Natural killer cell (primary cell): Measurements from ENCODE around the gene IGF2. TPM values are rescaled to one million over a fixed set of nuclear protein-coding genes. Genes with fewer than 3 reads are reported as not detected.

Source experiments
- ATAC-seq, 3 donors: fragments of 150-1000 bp in 2 of 3; fragments of 200-7000 bp in 1 of 3; cut with Tn5 transposase; 1 replicate in 1 of 3; 2 replicates in 2 of 3; pipeline ENCODE4 v1.10.0; 2021; ENCODE audit warnings: mild to moderate bottlenecking in 2 of 3, moderate library complexity in 2 of 3
- DNase-seq, 2 donors: peaks; one replicate each; pipeline versions ENCODE4 v3.0.0 to v3.0.0-alpha.2; 2013 to 2021; ENCODE audit warnings: mixed read lengths in 1 of 2
- H3K27ac ChIP-seq: one replicate; pipeline ENCODE4 v1.5.1; 2013; ENCODE audit warnings: mild to moderate bottlenecking, low read length
- H3K27me3 ChIP-seq: one replicate; pipeline ENCODE4 v1.6.1; 2013; ENCODE audit warnings: low read length; ENCODE audit not compliant: control insufficient read depth, insufficient read depth
- H3K36me3 ChIP-seq: one replicate; pipeline ENCODE4 v1.6.1; 2013; ENCODE audit warnings: low read length; ENCODE audit not compliant: control insufficient read depth, insufficient read depth
- H3K4me1 ChIP-seq: one replicate; pipeline ENCODE4 v1.6.1; 2013; ENCODE audit warnings: low read length; ENCODE audit not compliant: control insufficient read depth, insufficient read depth
- H3K4me3 ChIP-seq: one replicate; pipeline ENCODE4 v1.5.1; 2013; ENCODE audit warnings: low read length
- H3K9me3 ChIP-seq: one replicate; pipeline ENCODE4 v1.6.1; 2013; ENCODE audit warnings: low read length; ENCODE audit not compliant: control insufficient read depth, insufficient read depth
- H3K27ac Mint-ChIP-seq, 2 donors: one replicate each; pipeline ENCODE4 v1.8.0; 2022; ENCODE audit warnings: mild to moderate bottlenecking in 2 of 2, mixed read lengths in 2 of 2, moderate library complexity in 1 of 2
- H3K27me3 Mint-ChIP-seq, 2 donors: one replicate each; pipeline ENCODE4 v1.8.0; 2022; ENCODE audit warnings: low read depth in 2 of 2, mixed read lengths in 2 of 2
- H3K36me3 Mint-ChIP-seq: one replicate; pipeline ENCODE4 v1.8.0; 2022; ENCODE audit warnings: mixed read lengths
- H3K4me1 Mint-ChIP-seq, 2 donors: one replicate each; pipeline ENCODE4 v1.8.0; 2022; ENCODE audit warnings: mixed read lengths in 2 of 2
- H3K4me3 Mint-ChIP-seq: one replicate; pipeline ENCODE4 v1.8.0; 2022; ENCODE audit warnings: mild to moderate bottlenecking, moderate library complexity, mixed read lengths
- H3K9me3 Mint-ChIP-seq, 2 donors: one replicate each; pipeline ENCODE4 v1.8.0; 2022; ENCODE audit warnings: mixed read lengths in 2 of 2
- CTCF ChIP-seq: fragments of 200-600 bp; IDR thresholded peaks from one replicate; pipeline ENCODE4 v1.8.0; 2022; ENCODE audit warnings: antibody characterized with exemption
- WGBS: methylation state at CpG from one replicate; pipeline ENCODE4 v1.1.7; 2013; ENCODE audit warnings: missing lambda C conversion rate; ENCODE audit not compliant: insufficient coverage; 5-methylcytosine and 5-hydroxymethylcytosine counted together
- intact Hi-C: fragments of 100-400 bp; cut with micrococcal nuclease; formaldehyde crosslinking; loops from one replicate; pipeline ENCODE4 v1.14.2; 2022
- total RNA-seq, 4 donors: library from RNA; stranded (reverse); fragments of 120-200 nt in 1 of 4; gene quantifications; one replicate each; pipeline versions ENCODE4 v1.2.3 to v1.2.4, GENCODE V29; 2013 to 2022

IGF2 gene
- total RNA-seq, 3 donors from 2014 or later (not counting 1 experiment from before 2014, with no cell fraction given), result not detected

GRCh38 chr11:2186669-2187279 lies 47.6 kb upstream of the IGF2 start:
- Histone ChIP-seq H3K36me3 (no peaks in the 10 kb centered on the region), H3K4me1 (peaks cover 17% of the 10 kb centered on the region), H3K9me3 (no peaks in the 10 kb centered on the region), H3K4me3 (no peak overlapping the region), H3K27ac (no peak overlapping the region), H3K27me3 (no peaks in the 10 kb centered on the region)
- Mint-ChIP-seq H3K27me3 (peaks cover 15 to 18% of the 10 kb centered on the region in 2 donors), H3K4me3 (no peak overlapping the region), H3K36me3 (no peaks in the 10 kb centered on the region), H3K9me3 (no peaks in the 10 kb centered on the region), H3K4me1 (peaks cover 0 to 5% of the 10 kb centered on the region in 2 donors), H3K27ac (no peak overlapping the region)
- intact Hi-C loops, result loop anchor here (1.0 kb wide), 1 partner anchor 234 kb away; no protein-coding TSS in a partner anchor
- DNase-seq (peak; percentile 51 to 77), ATAC-seq (peak; percentile 76 to 98 (median 92))
- peak; percentile 76 for TF ChIP-seq CTCF
- WGBS, result 11% methylated on average over 21 of the region's 21 CpGs

- Mint-ChIP-seq H3K9me3 (no peaks in the 10 kb centered on the region), H3K27ac (no peak overlapping the region), H3K4me1 (no peaks in the 10 kb centered on the region), H3K36me3 (no peaks in the 10 kb centered on the region), H3K27me3 (peaks cover 12 to 15% of the 10 kb centered on the region in 2 donors), H3K4me3 (no peak overlapping the region)
- no peaks in the 10 kb centered on the region for H3K36me3 ChIP-seq
- no peak for ATAC-seq
- H3K9me3 ChIP-seq, result no peaks in the 10 kb centered on the region
- intact Hi-C loops, result loop anchor here (1.0 kb wide), 1 partner anchor 235 kb away; no protein-coding TSS in a partner anchor
- H3K4me1 ChIP-seq, result peaks cover 9% of the 10 kb centered on the region
- no peak for TF ChIP-seq CTCF
- no peaks in the 10 kb centered on the region for H3K27me3 ChIP-seq
- H3K4me3 ChIP-seq, result no peak overlapping the region
- H3K27ac ChIP-seq, result no peak overlapping the region
- no peak for DNase-seq
- 85% methylated on average over 23 of the region's 23 CpGs for WGBS
These were observed 46.3 kb upstream of the IGF2 start for GRCh38 chr11:2185324-2186085.

- intact Hi-C loops, result no loop called here
- no peaks in the 10 kb centered on the region for H3K27me3 ChIP-seq
- no peak for TF ChIP-seq CTCF
- Mint-ChIP-seq H3K27me3 (peaks cover 9% of the 10 kb centered on the region in 2 donors), H3K4me3 (no peak overlapping the region), H3K4me1 (no peaks in the 10 kb centered on the region), H3K27ac (no peak overlapping the region), H3K36me3 (no peaks in the 10 kb centered on the region), H3K9me3 (no peaks in the 10 kb centered on the region)
- no peak overlapping the region for H3K27ac ChIP-seq
- 90% methylated on average over 19 of the region's 20 CpGs for WGBS
- no peaks in the 10 kb centered on the region for H3K9me3 ChIP-seq
- no peak for DNase-seq
- H3K4me1 ChIP-seq, result peaks cover 9% of the 10 kb centered on the region
- H3K36me3 ChIP-seq, result no peaks in the 10 kb centered on the region
- ATAC-seq, result no peak
- H3K4me3 ChIP-seq, result no peak overlapping the region
These were observed 43.7 kb upstream of the IGF2 start for GRCh38 chr11:2182692-2183474.
